HG02571 (cell line): ENCODE results near the gene IQGAP2.
"Not testable (repeated sequence)": the region's sequence is repeated elsewhere in the genome, so short reads cannot be mapped to it uniquely, and the experiment has no call there.

Experiments
- ATAC-seq: cut with Tn5 transposase; IDR thresholded peaks from one replicate; pipeline ENCODE4 v1.9.1; 2021; ENCODE audit warnings: mild to moderate bottlenecking, moderate library complexity; ENCODE audit not compliant: unreplicated experiment

Gene IQGAP2, protein sequence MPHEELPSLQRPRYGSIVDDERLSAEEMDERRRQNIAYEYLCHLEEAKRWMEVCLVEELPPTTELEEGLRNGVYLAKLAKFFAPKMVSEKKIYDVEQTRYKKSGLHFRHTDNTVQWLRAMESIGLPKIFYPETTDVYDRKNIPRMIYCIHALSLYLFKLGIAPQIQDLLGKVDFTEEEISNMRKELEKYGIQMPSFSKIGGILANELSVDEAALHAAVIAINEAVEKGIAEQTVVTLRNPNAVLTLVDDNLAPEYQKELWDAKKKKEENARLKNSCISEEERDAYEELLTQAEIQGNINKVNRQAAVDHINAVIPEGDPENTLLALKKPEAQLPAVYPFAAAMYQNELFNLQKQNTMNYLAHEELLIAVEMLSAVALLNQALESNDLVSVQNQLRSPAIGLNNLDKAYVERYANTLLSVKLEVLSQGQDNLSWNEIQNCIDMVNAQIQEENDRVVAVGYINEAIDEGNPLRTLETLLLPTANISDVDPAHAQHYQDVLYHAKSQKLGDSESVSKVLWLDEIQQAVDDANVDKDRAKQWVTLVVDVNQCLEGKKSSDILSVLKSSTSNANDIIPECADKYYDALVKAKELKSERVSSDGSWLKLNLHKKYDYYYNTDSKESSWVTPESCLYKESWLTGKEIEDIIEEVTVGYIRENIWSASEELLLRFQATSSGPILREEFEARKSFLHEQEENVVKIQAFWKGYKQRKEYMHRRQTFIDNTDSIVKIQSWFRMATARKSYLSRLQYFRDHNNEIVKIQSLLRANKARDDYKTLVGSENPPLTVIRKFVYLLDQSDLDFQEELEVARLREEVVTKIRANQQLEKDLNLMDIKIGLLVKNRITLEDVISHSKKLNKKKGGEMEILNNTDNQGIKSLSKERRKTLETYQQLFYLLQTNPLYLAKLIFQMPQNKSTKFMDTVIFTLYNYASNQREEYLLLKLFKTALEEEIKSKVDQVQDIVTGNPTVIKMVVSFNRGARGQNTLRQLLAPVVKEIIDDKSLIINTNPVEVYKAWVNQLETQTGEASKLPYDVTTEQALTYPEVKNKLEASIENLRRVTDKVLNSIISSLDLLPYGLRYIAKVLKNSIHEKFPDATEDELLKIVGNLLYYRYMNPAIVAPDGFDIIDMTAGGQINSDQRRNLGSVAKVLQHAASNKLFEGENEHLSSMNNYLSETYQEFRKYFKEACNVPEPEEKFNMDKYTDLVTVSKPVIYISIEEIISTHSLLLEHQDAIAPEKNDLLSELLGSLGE (N-terminal part only)

DNA sequence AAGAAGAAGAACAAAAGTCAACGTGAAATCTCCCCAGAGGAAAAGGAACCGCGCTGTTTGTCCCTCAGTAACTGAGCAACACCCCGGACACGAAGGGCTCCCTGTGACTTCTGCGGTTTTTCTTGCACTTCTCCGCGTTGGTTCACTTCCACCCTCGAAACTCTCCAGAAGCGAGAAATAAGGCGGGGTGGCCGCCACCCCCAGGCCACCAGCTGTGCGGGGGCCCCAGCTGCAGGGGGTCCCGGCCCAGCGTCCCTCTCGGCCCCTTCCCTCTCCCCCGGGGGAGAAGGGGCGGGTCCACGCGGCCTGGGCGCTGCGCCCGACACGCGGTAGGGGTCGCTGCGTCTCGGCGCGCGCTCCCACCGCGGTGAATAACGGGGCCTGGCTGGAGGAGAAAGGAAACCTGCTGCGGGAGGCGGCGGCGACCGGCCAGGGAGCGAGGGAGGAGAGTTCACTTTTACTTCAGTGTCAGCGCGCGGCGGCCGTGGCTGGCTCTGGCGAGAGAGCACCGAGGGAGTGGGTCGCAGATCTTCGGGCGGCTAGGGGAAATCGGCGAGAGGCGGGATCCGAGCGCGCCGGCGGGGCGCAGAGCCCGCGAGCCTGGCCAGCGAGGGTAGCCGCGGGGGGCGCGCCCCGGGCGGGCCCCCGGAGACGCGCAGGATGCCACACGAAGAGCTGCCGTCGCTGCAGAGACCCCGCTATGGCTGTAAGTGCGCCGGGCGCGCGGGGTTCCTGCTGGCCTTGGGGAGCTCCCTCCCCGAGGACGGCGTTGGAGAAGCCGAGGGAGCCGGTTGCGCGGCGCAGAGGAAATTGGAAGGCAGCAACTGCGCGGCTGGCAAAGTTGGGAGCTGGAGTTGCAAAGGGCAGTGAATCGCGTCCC lies at the start of gene IQGAP2:
IQGAP2 (plus strand) TSS at position 400 of the 880 bp plus-strand sequence; CDS start at position 661, 261 bp downstream.
- peak; percentile 54 for ATAC-seq

DNA sequence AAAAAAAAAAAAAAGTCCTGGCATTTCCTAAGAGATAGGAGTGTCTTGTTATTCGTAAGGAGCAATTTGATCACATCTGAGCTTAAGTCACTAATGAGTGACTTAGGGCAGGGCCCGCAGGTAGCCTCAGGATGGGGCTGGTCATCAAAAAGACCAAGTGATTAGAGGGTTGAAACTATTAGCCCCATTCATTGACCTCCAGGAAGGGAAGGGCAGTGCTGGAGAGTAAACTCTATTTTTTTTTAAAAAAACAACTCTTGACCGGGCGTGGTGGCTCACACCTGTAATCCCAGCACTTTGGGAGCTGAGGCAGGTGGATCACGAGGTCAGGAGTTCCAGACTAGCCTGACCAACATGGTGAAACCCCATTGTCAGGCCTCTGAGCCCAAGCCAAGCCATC lies 46.2 kb upstream of the IQGAP2 start:
- ATAC-seq = no peak

DNA sequence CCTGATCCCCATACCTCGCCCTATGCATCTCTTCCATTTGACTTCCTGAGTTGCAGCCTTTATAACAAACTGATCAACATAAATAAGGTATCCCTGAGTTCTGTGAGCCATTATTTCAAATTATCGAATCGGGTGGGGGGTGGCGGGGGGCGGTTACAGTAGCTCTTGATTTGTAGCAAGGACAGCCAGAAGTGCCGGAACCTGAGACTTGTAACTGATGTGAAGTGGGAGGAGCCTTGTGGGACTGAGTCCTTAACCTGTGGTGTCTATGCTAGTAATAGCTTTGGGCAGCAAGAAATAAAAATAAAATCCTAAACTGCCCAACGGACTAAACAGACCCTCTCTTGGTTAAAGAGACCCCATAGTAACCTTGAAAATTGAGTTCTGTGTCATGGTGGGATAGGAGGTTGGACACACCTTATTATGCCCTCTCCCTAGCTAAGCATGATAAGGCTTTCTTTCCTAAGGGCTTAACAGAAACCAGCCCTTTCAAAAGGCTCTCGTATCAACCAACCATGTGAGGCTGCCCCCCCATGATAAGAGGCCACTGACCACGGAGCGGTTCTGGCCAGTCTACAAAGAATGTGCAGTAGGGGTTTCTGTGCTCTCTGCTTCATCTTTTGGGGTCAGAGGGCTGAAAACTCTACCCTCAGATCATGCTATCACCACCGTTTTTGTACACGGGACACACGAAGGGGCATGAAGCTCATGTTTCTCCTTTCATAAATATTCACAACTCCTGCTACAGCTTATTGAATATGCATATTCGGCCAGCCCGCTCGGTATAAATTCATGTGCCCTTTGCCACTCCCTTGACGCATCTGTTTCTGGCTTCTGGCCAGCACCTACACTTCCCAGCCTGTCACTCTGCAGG lies 39.5 kb upstream of the IQGAP2 start:
- no peak for ATAC-seq

DNA sequence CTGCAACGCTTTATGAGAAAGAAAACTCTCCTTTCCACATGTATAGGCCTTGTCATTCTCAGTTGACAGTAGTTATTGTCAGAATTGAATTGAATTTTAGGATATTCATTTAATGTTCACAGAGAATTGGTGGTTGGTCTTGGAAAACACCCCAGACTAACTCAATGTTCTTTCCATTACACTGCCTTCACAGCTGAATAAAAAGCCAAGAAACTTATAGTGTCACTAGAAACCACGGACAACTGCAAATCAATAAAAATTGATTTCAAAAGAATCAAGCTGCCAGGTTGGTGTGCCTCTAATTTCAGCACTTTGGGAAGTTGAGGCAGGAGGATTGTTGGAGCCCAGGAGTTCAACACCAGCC lies 38.9 kb upstream of the IQGAP2 start:
- ATAC-seq = no peak

DNA sequence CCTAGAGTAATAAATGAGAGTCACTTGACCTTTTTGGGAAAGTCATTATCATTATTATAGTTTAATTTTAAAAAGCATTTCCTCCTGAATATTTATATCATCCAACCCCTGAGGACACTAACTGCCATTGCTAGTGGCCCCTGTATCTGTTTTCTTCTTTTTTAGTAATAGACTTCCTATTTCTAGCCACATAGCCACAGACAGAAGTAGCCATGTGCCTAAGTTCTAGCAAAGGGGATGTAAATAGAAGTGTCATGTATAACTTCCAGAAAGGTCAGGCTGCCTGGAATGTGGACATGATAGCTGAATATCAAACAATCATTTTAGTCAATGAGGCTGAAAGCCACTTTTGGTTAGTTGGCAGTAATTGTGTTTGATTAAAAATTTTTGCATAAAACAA lies 37.5 kb upstream of the IQGAP2 start:
- ATAC-seq = no peak

DNA sequence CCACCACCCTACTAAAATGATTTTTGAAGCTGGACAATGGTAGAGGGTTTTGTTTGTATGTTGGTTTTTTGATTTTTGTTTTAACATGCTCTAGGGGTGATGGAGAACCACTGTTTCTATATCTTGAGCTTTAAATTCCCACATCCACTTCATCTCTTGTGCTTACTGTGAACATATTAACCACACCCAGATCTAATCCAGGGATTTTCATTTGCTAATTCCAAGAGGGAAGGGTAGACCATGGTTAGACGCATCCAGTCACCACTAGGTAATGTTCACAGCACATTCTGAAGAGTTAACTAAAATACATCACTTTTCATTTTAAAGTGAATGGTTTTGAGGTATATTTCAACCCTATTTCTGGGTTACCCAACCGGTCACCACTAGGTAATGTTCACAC lies 36.5 kb upstream of the IQGAP2 start:
- ATAC-seq = no peak

DNA sequence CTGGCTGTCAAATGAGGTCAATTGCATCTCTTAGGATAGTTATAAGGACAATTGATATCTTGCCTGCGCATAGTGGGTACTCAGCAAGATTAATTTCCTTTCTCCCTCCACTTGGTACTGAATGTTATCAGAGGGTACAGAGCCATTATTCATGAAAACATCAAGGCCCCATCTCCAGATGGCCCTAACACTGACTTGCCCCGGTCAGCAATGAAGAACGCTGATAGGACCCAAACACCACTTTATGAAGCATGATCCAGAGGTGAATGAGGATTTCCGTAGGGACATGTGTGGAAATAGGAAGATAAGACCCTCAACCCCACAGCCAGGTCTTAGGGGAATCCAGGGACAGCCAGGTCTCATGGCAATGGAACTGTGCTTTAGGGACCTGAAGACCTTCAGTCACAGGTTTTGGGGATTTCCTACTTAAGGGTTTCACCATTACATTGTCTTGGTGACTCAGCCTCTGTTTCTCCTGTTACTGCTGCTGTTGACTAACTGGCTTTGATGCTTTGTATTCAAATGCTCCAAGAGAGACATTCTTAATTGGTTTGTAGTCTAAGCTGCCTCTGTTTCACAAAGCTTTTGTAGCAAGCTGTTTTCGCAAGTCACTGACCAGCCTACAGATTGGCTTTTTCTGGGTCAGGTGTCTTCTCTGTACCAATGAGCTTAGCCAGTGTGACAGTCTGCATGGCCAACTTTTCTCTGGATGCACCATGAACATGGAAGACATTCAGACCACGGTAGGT lies 35.3 kb upstream of the IQGAP2 start:
- ATAC-seq = no peak

DNA sequence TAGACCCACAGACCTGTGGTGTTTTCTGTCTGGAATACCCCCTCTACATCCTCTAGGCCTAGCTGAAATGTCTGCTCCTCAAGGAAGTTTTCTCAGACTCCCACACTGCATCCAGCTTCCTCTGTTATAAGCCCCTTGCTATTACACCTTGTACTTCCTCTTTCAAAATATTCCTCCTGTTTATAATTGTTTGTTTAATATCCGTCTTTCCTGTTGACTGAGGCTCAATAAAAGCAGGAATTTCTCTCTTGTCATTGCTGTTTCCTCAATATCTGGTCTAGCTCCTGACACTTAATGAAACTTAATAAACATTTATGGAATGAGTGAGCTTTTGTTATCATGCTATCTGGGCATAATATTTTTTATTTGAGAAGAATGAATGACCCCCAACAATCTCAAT lies 34.1 kb upstream of the IQGAP2 start:
- no peak for ATAC-seq

DNA sequence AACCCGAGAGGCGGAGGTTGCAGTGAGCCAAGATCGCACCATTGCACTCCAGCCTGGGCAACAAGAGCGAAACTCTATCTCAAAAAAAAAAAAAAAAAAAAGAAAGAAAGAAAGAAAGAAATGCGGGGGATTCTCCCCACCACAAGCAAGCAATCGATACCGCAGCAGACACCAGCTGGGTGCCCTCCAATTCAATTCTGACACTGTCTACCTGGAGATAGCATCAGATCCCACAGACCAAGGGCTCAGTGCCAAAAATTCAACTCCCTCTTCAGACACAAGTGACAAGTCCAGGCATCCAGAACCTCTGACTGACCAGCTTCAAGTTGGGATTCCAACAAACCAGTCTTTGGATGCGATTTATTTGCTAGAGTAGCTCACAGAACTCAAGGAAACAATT lies 33.4 kb upstream of the IQGAP2 start:
- not testable (repeated sequence) for ATAC-seq

DNA sequence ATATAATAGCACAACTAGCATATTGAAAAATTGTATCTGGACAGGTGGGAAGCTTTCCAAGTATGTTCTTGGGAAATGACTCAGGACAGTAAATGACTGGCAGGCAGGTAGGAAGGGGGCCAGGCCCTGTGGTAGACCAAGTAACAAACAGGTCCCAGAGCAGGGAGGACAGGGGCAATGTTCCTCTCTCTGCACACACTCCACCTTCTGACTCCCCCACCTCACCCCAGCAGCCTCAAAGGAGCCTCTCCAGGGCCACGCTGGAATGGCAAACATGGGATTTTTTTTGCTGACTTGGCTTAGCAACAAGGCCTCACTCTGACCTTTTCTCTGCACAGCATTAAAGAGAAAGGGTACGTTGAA lies 31.1 kb upstream of the IQGAP2 start:
- no peak for ATAC-seq

DNA sequence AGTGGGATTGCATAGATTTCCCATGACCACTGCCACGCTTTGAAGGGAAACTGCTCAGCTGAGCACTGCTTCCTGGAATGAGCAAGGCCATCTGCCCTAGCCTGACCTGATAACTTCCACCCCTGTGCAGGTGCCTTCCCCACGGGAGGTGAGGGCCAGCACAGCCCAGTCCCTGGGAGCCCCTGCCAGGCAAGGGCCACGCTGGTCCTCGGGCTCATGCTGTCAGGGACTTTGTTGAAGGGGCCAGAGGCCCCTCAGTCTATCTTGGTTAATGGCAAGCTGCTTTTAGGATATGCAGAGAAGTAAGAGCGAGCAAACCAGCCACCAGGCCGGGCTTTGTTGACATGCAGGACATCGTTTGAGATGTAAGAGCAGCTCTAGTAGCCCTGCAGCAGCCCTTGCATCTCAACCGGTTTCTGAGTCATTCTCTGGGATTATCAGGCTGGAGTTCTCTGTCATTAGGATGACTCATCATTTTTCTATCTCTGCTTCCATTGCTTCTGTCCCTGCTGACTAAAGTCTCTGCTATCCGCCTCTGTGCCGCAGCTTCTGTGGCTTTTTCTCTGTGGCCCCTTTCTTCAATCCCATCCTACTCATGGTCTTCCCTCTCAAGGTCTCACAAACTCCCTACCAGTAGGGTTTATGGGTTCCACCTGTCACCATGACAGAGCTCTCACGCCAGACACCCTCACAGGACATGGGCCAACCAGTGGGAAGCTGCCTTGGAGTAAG lies 30.6 kb upstream of the IQGAP2 start:
- no peak for ATAC-seq

DNA sequence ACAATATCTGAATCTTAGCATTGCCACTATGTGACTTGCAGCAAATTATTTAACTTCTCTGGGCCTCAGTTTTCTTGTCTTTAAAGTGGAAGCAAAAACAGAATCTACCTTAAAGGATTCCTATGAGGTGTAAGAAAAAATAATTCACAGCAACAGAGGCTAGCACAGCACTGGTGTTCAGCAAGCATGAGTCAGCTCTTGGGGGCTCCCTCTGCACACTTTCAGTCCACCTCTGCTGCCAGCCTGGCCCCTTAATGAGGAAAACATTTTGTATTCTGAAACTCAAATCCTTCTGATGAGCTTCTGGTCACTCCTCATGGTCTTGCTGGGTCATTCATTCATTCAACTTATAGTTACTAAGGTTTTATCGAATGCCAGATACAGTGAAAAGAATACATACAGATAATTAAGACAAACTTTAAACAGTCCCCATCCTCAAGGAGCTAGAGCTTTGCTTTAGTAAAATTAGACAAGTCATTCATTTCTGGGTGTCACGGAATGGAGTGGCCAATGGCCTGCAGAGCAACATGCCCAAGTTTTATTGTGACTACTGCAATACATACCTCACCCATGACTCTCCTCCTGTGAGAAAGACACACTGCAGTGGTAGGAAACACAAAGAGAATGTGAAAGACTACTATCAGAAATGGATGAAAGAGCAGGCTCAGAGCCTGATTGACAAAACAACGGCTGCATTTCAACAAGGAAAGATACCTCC lies 26.8 kb upstream of the IQGAP2 start:
- ATAC-seq = no peak

DNA sequence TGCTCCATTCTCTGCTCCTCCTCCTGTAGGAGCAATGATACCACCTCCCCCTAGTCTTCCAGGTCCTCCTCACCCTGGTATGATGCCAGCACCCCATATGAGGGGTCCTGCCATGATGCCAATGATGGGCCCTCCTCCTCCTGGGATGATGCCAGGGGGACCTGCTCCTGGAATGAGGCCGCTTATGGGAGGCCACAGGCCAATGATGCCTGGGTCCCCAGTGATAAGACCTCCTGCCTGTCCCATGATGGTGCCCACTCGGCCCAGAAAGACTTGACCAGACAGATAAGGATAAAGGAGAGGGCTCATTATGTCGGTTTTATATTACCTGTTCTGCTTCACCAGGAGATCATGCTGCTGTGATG lies 26.2 kb upstream of the IQGAP2 start:
- ATAC-seq = no peak

DNA sequence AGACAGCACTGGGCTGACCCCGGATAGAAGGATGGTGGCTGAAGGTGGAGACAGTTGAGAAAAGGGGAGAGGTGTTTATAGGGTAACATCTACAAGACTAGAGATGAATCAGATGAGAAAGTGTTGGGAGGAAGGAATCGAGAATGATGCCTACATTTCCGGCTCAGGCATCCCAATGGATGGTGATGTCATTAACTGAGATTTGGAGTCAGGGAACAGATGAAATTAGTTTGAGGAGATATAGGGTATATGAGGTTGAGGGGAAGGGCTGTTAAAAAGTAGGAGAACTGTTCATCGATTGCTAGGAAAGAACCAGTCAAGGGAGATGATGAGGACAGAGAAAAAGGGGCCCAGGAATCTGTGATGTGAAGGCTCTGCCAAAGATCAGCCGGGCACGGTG lies 24.7 kb upstream of the IQGAP2 start:
- ATAC-seq = no peak

DNA sequence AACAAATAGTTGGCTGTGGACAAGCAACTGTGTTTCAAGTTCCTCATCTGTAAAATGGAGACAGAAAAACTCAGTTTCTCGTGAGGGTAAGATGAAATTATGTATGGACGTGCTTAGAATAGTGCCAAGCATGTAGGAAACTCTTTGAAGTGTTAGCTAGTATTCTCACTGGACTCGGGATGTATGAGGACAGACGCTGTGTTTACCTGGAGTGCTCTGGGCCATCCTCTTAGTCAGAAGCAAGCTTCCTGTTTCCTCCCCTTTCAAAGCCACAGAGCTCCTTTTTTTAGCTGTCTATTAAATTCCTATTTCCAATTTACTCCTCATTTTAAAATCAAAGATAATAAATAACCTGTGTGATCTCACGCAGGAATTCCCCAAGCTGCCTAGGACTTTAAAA lies 23.8 kb upstream of the IQGAP2 start:
- no peak for ATAC-seq

DNA sequence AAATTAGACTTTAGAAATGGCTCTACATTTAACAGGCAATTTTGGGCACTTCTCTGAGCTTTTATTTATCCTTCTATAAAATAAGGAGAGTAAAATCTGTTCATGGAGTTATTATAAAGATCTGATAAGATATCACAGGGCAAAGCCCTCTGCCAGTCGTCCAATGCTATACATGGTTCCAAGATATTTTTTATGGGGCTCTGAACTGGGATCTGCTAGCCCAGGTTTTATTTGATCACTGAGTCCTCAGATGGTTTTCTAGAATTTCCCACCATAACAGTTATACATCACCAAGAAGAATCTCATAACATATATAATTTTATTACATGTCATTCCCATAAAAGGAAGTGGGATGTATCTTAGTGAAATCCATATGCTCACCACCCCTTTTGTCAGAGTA lies 23.2 kb upstream of the IQGAP2 start:
- no peak for ATAC-seq

DNA sequence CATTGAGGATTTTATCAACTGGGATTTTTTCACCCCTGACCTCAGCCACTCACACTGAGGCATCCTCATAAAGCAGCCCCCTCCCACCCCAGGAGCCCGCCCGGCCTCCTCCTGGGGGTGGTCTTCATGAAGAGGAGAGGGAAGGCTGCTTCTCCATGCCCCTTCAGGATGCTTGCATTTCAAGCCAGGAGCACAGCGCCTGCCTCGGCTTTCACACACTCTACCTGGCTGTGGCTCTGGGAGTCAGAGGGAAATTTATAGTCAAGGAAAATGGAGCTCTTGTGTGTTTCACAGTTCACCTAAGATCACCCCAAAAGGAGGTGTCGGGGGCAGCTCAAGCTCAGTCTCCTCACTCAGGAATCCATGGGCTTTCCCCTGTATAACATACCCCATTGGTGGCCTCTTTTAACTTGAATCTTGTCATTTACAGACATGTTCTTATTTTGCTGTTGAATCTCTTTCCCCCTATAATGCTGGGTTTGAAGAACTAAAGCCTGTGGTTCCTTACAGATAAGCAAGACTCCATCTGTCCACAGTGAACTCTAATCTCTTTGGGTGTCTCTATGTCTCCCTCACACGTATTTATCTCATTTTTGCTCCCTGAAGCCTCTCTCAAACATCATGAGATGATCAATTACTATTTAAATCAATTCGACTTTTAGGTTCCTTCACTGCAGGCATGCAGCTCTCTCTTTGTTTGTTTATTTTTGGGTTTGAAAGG lies 22.6 kb upstream of the IQGAP2 start:
- ATAC-seq = no peak
